Measurements from ENCODE around the gene CLEC4G.
"Not testable (repeated sequence)": the region's sequence is repeated elsewhere in the genome, so short reads cannot be mapped to it uniquely, and the experiment has no call there.

Gene CLEC4G, protein sequence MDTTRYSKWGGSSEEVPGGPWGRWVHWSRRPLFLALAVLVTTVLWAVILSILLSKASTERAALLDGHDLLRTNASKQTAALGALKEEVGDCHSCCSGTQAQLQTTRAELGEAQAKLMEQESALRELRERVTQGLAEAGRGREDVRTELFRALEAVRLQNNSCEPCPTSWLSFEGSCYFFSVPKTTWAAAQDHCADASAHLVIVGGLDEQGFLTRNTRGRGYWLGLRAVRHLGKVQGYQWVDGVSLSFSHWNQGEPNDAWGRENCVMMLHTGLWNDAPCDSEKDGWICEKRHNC

DNA sequence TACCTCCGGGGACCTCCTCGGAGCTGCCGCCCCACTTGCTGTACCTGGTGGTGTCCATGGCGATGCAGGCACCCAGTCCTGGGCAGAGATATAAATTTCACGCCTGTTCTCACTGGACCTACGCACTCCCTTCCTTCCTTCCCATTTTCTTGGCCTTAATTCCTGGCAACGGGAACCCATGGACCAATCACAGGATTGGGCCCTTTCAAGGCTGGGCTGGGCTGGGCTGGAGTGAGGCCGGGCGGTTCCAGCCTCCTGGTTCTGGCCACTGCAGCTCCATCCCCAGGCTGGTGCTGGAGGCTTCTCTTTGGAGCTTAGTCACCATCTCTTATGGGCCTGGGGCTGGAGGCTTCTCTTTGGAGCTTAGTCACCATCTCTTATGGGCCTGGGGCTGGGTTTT lies at the start of gene CLEC4G:
CLEC4G (minus strand) TSS at position 66 of the 400 bp plus-strand sequence; CDS start at position 58, 8 bp downstream.
- no peak for DNase-seq

DNA sequence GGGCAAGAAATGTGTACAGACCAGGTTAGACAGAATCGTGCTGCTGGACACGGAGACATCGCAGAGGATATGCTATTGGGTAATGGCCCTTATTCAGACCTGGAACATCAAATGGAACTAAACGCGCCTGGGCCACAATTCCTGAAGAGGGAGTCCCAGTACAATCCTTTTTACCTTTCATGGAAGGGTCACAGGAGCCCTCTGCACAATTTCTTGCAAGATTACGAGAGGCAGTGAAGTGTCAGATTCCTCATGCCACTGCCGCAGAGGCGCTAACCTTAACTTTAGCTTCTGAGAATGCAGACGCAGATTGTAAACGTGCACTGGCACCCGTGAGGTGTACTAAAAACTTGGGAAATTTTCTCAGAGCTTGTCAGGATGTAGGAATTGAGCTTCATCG lies 49.2 kb upstream of the CLEC4G start:
- DNase-seq = no peak

DNA sequence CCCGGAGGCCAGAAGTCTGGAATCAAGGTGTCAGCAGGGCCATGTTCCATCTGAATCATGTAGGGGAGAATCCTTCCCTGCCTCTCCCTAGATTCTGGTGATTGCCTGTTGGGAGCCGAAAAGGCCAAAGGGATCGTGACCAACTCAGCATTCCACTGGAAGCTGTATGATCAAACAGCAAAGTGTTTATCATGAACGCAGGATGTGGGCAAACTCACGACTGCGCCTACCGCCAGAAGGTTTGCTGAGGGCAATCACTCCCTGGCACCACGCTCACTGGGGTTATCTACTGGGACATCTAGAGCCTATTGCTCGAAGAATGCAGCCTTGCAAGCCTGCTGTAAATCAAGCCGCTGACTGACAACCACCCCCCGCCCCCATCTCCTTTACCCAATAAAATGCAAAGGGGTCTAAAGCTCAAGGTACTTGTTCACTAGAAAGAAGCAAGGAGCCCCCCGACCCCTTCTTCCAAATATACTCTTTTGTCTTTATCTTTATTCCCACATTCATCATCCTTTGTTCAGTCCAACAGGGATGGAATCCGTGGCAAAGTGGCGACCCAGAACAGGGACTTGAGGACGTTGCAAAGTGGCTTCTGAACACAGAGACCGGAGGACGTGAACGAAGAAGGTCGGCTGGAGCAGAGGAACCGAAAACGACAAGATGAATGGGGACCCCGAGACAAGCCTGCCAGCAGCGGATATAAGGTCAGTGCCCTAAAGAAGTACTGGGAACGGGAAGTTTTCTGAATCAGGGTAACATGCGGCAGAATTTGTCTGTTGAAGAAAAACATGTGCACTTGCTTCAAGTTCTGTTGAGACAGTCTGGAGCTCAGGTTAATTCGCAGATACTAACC lies 47.9 kb upstream of the CLEC4G start:
- no peak for DNase-seq

DNA sequence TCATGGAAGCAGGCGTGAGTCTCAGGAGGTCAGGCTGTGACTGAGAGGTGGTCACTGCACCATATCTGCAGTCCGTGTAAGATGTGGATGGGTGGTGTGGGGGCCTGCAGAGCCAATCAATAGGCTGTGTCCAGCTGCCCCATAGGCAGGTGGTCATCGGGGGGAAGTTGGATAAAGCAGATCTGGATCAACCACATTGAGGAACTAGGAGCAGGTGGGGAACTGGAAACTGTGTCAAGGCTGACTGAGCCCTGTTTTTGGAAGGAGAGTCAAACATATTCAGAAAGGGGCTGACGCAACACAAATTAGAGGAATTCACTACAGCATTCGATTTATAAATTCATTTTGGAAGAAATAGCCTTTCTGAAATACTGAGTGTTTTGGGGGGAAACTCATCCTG lies 46.2 kb upstream of the CLEC4G start:
- no peak for DNase-seq

DNA sequence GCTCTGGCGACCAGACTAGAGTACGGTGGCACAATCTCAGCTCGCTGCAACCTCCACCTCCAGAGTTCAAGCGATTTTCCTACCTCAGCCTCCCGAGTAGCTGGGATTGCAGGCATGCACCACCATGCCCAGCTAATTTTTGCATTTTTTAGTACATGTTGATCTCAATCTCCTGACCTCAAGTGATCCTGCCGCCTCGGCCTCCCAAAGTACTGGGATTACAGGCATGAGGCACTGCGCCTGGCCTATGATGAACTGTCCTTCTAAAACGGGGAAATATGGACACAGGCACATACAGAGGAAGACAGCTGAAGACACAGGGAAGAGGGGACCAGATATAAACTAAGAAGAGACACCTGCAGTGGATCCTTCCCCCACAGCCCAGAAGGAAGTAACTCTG lies 43.9 kb upstream of the CLEC4G start:
- DNase-seq = no peak

DNA sequence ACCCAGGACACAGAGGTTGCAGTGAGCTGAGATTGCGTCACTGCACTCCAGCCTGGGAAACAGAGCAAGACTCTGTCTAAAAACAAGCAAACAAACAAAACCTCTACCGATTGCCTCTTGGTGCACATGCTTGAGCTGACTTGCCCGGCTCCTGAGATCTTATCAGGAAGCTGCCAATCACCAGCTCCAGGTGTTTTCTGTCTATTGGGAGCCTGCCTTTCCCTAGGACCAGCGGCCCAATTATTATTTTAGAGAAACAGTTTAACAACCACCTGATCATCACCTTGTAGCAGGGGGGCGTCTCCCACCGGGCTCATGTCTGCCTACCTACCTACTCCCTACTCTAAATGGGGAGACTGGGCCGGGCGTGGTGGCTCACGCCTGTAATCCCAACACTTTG lies 41.9 kb upstream of the CLEC4G start:
- peak; percentile 67 for DNase-seq

DNA sequence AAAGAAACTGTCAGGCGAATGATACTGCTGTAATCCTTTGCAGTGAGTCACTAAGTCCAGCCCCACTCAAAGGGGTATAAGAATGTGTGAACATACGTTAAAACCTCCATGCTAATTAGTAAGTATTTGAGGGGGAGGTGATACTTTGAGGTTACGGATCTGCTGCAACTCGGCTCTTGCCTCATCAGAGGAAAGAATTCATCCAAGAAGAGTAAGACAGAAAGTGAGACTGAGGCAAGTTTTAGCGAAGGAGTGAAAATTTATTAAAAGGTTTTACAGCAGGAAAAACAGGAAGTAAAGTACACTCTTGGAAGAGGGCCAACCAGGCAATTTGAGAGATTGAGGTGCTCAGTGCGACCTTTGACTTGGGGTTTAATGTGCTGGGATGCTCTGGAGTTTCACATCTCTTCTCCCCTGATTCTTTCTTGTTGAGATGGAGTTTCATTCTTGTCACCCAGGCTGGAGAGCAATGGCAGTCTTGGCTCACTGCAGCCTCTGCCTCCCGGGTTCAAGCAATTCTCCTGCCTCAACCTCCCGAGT lies 40.9 kb upstream of the CLEC4G start:
- DNase-seq = no peak

DNA sequence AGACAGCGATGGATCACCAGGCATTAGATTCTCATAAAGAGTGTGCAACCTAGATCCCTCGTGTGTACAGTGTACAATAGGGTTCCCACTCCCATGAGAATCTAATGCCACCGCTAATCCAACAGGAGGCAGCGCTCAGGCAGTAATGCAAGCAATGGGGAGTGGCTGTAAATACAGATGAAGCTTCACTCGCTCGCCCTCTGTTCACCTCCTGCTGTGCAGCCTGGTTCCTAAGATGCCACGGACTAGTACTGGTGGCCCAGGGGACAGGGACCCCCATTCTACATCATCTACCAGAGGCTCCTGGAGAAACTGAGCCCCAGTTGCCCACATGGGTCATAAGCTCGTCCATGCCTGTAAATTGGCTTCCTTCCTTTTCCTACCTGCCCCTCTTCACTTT lies 39.2 kb upstream of the CLEC4G start:
- no peak for DNase-seq

DNA sequence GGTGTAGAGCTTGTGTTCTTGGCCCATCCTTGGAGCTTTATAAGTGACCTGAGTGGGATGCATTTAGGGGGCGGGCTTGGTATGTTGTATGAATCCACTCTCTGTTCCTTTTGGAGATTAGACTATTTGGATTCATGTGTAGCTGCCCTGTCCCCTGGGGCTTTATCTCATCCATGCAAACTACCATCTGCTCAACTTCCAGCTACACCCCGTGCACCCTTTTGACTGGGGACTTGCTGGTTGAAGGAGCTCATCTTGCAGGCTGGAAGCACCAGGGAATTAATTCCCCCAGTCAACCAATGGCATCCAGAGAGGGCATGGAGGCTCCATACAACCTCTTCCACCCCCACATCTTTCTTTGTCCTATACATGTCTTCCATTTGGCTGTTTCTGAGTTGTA lies 37.3 kb upstream of the CLEC4G start:
- peak; percentile 81 for DNase-seq

DNA sequence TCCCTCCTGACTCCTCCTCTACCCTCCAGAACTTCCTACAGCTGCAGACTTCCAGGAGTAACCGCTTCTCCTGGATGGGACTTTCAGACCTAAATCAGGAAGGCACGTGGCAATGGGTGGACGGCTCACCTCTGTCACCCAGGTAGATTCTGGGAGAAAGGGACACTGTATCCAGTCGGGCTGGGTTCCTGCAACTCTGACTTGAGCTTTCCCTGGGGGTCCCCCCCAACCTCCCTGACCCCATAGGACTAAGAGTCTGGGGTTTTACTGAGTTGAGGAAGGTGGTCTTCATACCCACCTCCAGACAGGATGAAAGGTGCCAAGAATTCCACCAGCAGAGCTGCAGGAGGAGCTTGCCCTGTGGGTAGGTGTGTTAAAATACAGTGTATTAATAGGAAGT lies 35.6 kb upstream of the CLEC4G start:
- no peak for DNase-seq

DNA sequence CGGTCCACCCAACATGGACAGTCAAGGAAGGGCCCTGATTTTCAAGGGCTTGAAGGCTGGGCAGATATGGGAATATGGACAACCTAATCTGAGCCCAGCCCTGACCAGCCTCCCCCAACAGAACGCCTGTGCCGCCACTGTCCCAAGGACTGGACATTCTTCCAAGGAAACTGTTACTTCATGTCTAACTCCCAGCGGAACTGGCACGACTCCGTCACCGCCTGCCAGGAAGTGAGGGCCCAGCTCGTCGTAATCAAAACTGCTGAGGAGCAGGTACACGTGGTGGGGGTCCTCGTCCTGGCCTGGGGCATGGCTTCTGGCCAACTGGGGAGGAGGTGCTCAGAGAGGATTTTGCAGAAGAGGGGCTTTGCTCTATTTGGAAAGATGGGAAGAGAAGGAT lies 34.6 kb upstream of the CLEC4G start:
- no peak for DNase-seq

DNA sequence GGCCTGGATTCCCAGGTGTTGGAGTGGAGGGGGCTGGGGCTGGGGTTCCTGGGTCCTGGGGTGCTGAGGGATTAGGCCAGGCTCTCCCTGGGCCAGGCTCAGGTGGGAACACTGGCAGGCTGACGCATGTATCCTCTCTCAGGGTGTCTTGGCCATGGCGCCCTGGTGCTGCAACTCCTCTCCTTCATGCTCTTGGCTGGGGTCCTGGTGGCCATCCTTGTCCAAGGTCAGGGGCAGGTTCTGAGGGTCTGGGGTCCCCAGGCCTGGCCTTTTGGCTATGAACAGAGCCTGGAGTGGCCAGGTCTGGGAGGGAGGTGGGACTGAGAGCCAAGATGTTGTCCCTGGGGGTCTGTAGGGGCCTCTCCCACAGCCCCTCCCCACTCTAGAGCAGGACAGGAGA lies 33.1 kb upstream of the CLEC4G start:
- DNase-seq = not testable (repeated sequence)

DNA sequence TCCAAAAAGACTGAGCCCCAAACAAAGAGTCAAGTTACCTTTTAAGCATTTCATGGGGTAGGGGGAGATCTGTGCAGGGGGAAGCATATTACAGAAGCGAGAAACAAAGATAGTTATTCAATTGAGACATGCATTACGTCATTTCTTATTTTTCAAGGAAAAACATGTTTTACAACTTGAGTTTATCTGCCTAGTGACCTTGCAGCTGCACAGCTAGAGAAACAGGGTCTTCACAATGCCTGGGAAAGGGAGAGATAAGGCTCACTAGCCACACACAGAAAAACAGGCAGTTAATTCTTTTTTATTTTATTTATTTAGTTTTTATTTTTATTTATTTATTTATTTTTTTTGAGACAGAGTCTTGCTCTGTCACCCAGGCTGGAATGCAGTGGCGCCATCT lies 32.2 kb upstream of the CLEC4G start:
- DNase-seq = not testable (repeated sequence)

DNA sequence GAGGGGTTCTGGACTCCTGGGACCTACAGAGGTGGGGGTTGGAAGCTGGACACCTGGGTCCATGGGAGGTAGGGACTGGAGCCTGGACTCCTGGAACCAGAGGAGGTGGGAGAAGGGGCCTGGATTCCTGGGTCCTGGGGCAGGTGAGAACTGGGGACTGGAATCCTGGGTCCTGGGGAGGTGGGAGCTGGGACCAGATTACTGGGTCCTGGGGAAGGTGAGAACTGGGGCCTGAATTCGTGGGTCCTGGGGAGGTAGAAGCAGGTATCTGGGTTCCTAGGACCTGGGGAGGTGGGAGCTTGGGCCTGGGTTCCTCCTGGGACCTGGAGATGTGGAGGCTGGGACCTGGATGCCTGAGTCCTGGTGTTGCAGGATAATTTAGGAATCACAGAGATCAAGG lies 31.8 kb upstream of the CLEC4G start:
- DNase-seq = no peak

DNA sequence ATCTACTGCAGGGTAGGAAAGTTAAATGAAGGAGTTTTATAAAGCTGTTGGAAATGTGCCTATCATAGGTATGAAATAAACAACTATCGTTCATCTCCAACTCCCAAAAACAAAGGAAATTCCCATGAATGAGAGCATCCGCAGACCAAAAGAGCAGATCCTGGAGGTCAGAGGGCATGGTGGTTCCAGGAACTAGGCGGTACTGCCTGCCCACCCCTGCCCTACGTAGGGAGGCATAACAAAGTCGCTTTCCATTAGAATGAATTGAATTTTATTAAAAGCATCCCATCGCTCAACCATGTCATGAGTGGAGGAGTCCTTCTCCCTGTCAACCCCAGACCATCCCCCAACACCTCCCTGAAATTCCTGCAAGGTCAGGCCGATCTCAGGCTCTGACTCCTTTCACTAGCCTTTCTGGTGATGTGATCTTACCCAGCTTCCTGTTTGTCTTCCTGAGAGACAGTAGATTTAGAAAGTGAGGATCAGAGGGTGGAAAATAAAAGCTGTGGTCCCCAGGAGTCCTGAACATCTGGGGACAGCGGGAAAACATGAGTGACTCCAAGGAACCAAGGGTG lies 30.9 kb upstream of the CLEC4G start, which contains the start of gene CLEC4M:
CLEC4M (plus strand) TSS at position 525 of the 575 bp plus-strand sequence; CDS start at position 549, 24 bp downstream.
- no peak for DNase-seq

DNA sequence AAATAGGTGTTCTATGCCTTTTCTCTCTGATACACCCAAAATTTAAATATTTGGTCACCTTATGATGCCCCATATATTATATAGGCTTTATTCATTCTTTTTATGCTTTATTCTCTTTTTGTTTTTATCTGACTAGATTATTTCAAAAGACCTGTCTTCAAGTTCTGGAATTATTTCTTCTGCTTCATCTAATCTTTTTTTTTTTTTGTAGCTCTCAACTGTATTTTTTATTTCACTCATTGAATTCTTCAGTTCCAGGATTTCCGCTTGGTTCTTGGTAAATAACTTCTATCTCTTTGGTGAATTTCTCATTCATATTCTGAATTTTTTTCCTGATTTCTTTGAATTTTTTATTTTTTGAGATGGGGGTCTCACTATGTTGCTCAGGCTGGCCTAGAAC lies 27.2 kb upstream of the CLEC4G start:
- no peak for DNase-seq

DNA sequence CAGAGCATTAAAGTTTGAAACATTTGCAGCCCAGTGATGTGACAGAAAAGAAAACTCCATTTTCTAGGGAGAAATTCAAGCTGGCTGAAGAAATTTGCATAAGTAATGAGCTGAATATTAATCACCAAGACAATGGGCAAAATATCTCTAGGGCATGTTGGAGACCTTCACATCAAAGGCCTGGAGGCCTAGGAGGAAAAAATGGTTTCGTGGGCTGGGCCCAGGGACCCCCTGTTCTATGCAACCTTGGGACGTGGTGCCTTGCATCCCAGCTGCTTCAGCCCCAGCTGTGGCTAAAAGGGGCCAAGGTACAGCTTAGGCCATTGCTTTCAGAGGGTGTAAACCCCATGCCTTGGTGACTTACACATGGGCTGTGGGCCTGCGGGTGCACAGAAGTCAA lies 25.4 kb upstream of the CLEC4G start:
- DNase-seq = no peak

DNA sequence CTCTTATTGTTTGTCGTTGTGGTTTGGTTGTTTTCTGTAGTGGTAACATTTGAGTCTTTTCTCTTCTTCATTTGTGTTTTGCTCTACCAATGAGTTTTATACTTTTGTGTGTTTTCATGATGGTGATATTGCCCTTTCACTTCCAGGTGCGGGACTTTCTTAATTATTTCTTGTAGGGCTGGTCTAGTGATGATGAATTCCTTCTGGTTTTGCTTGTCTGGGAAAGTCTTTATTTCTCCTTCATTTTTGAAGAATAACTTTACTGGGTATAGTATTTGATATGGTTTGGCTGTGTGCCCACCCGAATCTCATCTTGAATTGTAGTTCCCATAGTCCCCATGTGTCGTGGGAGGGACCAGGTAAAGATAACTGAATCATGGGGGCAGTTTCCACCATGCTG lies 24.3 kb upstream of the CLEC4G start:
- no peak for DNase-seq

DNA sequence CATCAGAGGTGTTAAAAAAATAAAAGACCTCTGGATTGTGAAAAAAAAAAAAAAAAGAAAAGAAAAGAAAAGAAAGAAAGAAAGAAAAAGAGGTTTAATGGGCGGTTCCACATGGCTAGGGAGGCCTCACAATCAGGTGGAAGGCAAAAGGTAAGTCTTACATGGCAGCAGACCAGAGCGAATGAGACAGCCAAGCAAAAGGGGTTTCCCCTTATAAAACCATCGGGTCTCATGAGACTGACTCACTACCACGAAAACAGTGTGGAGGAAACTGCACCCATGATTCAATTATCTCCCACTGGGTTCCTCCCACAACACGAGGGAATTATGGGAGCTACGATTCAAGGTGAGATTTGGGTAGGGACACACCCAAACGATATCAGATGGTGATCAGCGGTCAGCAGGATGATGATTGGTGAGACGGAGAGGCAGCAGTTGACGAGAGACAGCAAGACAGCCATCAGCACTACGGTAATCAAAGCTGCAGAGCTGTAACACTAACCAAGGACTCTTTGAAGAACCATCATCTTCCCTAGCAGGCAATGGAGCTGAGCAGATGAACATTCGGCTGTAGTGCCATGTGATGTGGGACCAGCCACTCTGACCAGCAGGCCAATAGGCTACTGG lies 19.4 kb upstream of the CLEC4G start:
- DNase-seq = no peak

DNA sequence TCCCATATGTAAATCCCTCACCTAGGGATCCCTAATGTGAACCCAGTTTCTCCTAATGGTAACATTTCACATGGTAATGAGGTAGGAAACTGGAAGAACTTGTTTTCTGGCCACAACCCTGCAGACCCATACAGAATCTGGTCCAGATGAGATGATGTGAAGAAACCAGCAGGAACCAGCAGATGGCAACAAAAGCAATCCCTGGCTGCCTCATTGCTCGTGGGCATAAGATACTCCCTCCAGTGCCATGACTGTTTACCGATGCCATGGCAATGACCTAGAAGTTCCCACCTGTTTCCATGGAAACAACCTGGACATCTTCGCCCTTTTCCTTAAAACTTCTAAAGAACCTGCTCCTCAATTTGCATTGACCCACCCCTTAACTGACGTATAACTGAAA lies 16.8 kb upstream of the CLEC4G start:
- DNase-seq = peak; percentile 8

DNA sequence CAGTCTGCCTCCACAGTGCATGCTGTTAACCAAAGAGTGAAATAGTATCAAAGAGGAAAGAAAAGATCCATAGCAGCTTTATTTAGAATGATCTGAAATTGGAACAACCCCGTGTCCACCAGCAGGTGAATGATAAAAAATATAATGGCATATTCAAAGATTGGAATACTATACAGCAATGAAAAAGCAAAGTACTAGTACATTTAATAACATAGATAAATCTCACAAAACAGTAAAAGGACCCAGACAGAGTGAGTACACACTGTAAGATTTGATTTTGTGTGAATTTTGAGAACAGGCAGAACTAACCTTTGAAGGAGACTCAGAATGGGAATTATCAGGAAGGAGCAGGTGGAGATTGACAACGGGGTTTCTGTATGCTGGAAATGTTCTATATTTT lies 16.3 kb upstream of the CLEC4G start:
- no peak for DNase-seq

DNA sequence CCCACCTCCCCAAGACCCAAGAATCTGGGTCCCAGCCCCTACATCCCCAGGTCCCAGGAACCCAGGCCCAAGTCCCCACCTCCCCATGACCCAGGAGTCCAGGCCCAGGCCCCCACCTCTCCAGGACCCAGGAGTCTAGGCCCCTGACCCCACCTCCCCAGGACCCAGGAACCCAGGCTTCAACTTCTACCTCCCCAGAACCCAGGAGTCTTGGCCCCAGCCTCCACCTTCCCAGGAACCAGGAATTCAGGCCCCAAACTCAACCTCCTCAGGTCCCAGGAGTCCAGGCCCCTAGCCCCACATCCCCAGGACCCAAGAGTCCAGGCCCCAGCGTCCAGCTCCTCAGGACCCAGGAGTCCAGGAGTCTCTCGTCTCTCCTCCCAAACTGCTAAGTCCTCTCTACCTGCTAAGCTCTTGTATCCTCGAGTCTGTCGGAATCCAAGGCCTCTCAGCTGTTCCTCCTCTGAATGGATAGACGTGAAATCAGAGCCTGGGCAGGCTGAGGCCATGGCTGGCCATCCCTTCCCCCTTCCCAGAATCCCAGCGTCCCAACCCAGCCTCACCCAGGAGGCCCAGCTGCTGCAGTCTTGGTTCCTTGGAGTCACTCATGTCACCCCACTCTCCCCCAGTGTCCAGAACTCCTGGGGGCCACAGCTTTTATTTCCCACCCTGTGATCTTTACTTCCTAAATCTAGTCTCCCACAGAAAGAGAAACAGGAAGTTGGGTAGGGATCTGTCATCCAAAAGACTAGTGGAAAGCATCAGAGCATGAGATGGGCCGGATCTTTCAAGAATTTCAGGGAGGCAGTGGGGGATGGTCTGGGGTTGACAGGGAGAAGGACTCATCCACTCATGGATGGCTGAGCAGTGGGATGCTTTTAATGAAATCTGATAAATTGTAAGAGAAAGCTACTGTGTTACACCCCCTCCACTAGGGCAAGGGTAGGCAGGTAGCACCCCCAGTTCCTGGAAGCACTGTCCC lies 15.3 kb upstream of the CLEC4G start, which contains the start of gene CD209:
CD209 (minus strand) TSS at position 632 of the 982 bp plus-strand sequence; CDS start at position 609, 23 bp downstream.
- DNase-seq = no peak
